D721Med (cell line): ENCODE data around the gene TRRAP.

ENCODE experiments used
- DNase-seq: peaks from one replicate; pipeline ENCODE4 v3.0.0; 2011; ENCODE audit warnings: low spot score; ENCODE audit not compliant: insufficient read length
- FAIRE-seq: peaks from 2 replicates; lab custom pipeline; 2011; peaks lifted over from hg19 to GRCh38; lab: Jason Lieb, UNC
- TF ChIP-seq, protein P1 (sequence below): IDR thresholded peaks from 2 replicates; pipeline ENCODE4 v1.5.1; 2012; ENCODE audit warnings: mild to moderate bottlenecking, control low read depth; ENCODE audit not compliant: insufficient read depth; ENCODE audit errors: missing control alignments

TRRAP gene

GRCh38 chr7:98991141-98991540, 112.8 kb downstream of the TRRAP start:
- TF ChIP-seq, protein P1, sequence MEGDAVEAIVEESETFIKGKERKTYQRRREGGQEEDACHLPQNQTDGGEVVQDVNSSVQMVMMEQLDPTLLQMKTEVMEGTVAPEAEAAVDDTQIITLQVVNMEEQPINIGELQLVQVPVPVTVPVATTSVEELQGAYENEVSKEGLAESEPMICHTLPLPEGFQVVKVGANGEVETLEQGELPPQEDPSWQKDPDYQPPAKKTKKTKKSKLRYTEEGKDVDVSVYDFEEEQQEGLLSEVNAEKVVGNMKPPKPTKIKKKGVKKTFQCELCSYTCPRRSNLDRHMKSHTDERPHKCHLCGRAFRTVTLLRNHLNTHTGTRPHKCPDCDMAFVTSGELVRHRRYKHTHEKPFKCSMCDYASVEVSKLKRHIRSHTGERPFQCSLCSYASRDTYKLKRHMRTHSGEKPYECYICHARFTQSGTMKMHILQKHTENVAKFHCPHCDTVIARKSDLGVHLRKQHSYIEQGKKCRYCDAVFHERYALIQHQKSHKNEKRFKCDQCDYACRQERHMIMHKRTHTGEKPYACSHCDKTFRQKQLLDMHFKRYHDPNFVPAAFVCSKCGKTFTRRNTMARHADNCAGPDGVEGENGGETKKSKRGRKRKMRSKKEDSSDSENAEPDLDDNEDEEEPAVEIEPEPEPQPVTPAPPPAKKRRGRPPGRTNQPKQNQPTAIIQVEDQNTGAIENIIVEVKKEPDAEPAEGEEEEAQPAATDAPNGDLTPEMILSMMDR: no peak
- FAIRE-seq (no peak), DNase-seq (no peak)

- FAIRE-seq (no peak), DNase-seq (no peak)
- TF ChIP-seq, protein P1: no peak
These were observed 113.7 kb downstream of the TRRAP start for GRCh38 chr7:98992076-98992475.

- TF ChIP-seq, protein P1: no peak
- FAIRE-seq (no peak), DNase-seq (no peak)
These were observed 114.9 kb downstream of the TRRAP start for GRCh38 chr7:98993024-98993897.

- no peak for FAIRE-seq
- TF ChIP-seq, protein P1: no peak
- DNase-seq: no peak
These were observed 116.0 kb downstream of the TRRAP start for GRCh38 chr7:98994046-98994944.

DNA sequence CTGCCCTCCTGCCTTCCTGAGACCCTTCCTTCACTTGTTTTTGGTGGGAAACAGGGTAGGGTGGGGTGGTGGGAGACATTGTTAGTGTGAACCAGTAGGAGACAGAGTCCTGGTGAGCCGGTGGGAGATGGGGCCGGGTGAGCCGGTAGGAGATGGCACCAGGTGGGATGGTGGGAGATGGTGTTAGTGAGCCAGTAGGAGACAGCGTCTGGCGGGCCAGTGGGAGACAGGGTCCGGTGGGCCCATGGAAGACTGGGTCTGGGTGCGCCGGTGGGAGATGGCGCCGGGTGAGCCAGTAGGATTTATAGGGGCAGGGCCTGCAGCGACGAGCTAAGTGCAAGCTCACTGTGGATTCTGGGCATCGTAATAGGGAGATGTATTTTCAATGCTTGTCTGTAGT, 116.8 kb downstream of the TRRAP start:
- FAIRE-seq (no peak), DNase-seq (no peak)
- TF ChIP-seq, protein P1: no peak

GRCh38 chr7:98995523-98996149, 117.3 kb downstream of the TRRAP start:
- no peak for DNase-seq
- no peak for FAIRE-seq
- TF ChIP-seq, protein P1: no peak
